ENCODE results near the gene STARD5. TPM values are rescaled to one million over a fixed set of nuclear protein-coding genes. Genes with fewer than 3 reads are reported as not detected.

The STARD5 gene
- total and polyA plus RNA-seq, 2 of the 8 experiments (the other 6 are each of a cell fraction or from before 2014, with no cell fraction given), result 5.5 to 10.4 TPM

GRCh38 chr15:81286621-81287121 is 37.3 kb downstream of the STARD5 start (continued):
- TF ChIP-seq CHD7 (IDR thresholded peaks at IDR 0.05; ENCODE audit: insufficient replicate concordance, low read length) (no peak), SIN3A (conservative IDR thresholded peaks at IDR 0.05 in 1 of 2, IDR thresholded peaks at IDR 0.05 in 1 of 2; ENCODE audit: low read depth in 1 of 2, low read length in 2 of 2) (no peak), EP300 (IDR thresholded peaks at IDR 0.05; ENCODE audit: borderline replicate concordance in 1 of 2, low read depth in 2 of 2, low read length in 2 of 2) (no peak), SAP30 (IDR thresholded peaks at IDR 0.05; ENCODE audit: insufficient read depth, insufficient replicate concordance, low read length) (no peak)

Data from H1 (cell line).